PFSK-1 (cell line): Measurements from ENCODE around the gene LRRC8B.

Experiments used
- POLR2AphosphoS5 ChIP-seq: IDR thresholded peaks from 2 replicates; pipeline ENCODE4 v1.6.1; 2012; ENCODE audit warnings: low read depth, mild to moderate bottlenecking, control low read depth, low read length, moderate library complexity
- SIN3A ChIP-seq: IDR thresholded peaks from 2 replicates; pipeline ENCODE4 v1.6.1; 2012; ENCODE audit warnings: mild to moderate bottlenecking, low read length, moderate library complexity, borderline replicate concordance; ENCODE audit not compliant: insufficient read depth
- TAF1 ChIP-seq: IDR thresholded peaks from 2 replicates; pipeline ENCODE4 v1.6.1; 2012; ENCODE audit warnings: low read length, control low read depth, borderline replicate concordance; ENCODE audit not compliant: insufficient read depth

GRCh38 chr1:89581859-89582258 lies 57.2 kb downstream of the LRRC8B start:
- no peak for TF ChIP-seq POLR2AphosphoS5
- TF ChIP-seq TAF1, result no peak
- no peak for TF ChIP-seq SIN3A
